HepG2 (cell line): ENCODE results near the gene DOCK1. TPM values are rescaled to one million over a fixed set of nuclear protein-coding genes. Genes with fewer than 3 reads are reported as not detected.

Experiments
- ATAC-seq: fragments of 200-7000 bp; cut with Tn5 transposase; 3 replicates; pipeline ENCODE4 v1.9.1; 2020; ENCODE audit warnings: mild to moderate bottlenecking, moderate library complexity
- BruUV-seq: library from RNA; stranded (reverse); fragments of 400-500 nt; replicated peaks from 2 replicates; lab custom pipeline; 2021; lab: Mats Ljungman, UMichigan
- CTCF ChIA-PET: fragments of 300-600 bp; formaldehyde crosslinking; extraction: SDS; loops from one replicate; lab custom pipeline; 2021; ENCODE audit warnings: low total read pairs, inconsistent platforms, low intra/inter-chr PET ratio; lab: Yijun Ruan, JAX
- POLR2A ChIA-PET: fragments of 350-600 bp; sonication (Branson Sonifier 250); formaldehyde crosslinking; loops from one replicate; lab custom pipeline; 2020; ENCODE audit warnings: antibody characterized with exemption, inconsistent platforms; lab: Yijun Ruan, JAX
- DNase-seq: peaks from one replicate; pipeline ENCODE4 v3.0.0-alpha.2; 2015; ENCODE audit warnings: low spot score
- FAIRE-seq: peaks from 3 replicates; lab custom pipeline; 2011; peaks lifted over from hg19 to GRCh38; lab: Jason Lieb, UNC
- H2AFZ ChIP-seq: one replicate; pipeline ENCODE4 v1.6.1; 2011; ENCODE audit warnings: low read length, inconsistent platforms
- H3K27ac ChIP-seq: fragments of 300-600 bp; 3 replicates; pipeline ENCODE4 v1.8.0; 2011; ENCODE audit warnings: mixed run types, mild to moderate bottlenecking, mixed read lengths, low read length, inconsistent platforms; ENCODE audit not compliant: insufficient read depth; ENCODE audit errors: extremely low read length
- H3K27me3 ChIP-seq, 2 experiments: fragments of 200-600 bp in 1 of 2; 2 replicates in 1 of 2; 3 replicates in 1 of 2; pipeline versions ENCODE4 v1.6.0 to v1.8.0; 2011; ENCODE audit warnings: low read length in 2 of 2, mild to moderate bottlenecking in 2 of 2, moderate library complexity in 2 of 2, inconsistent platforms in 1 of 2; ENCODE audit not compliant: insufficient read depth in 2 of 2, control insufficient read depth in 1 of 2
- H3K36me3 ChIP-seq, 2 experiments: fragments of 200-600 bp in 1 of 2; replicated peaks in 1 of 2; 2 replicates in 1 of 2; 3 replicates in 1 of 2; pipeline versions ENCODE4 v1.5.1 to v1.8.0; 2011; ENCODE audit warnings: low read length in 2 of 2, inconsistent platforms in 1 of 2; ENCODE audit not compliant: insufficient read depth in 2 of 2, control insufficient read depth in 1 of 2
- H3K4me1 ChIP-seq: 2 replicates; pipeline ENCODE4 v1.5.1; 2012; ENCODE audit warnings: low read length, inconsistent platforms; ENCODE audit not compliant: insufficient read depth
- H3K4me2 ChIP-seq: 2 replicates; pipeline ENCODE4 v1.6.0; 2011; ENCODE audit warnings: low read depth, low read length, inconsistent platforms
- H3K4me3 ChIP-seq, 3 experiments: fragments of 200-600 bp in 1 of 3; sonication (generic), shearing (Covaris generic) in 1 of 3; replicated peaks in 1 of 3; 2 replicates each; pipeline ENCODE4 v1.5.1; 2011 to 2016; ENCODE audit warnings: low read length in 3 of 3, inconsistent platforms in 2 of 3, low read depth in 2 of 3, mild to moderate bottlenecking in 2 of 3, control low read depth in 1 of 3, mixed read lengths in 1 of 3; ENCODE audit not compliant: insufficient read depth in 1 of 3
- H3K79me2 ChIP-seq: one replicate; pipeline ENCODE4 v1.6.1; 2011; ENCODE audit warnings: low read length, inconsistent platforms; ENCODE audit not compliant: insufficient read depth
- H3K9ac ChIP-seq: 2 replicates; pipeline ENCODE4 v1.6.0; 2011; ENCODE audit warnings: mild to moderate bottlenecking, low read depth, low read length, inconsistent platforms; ENCODE audit not compliant: insufficient read depth
- H3K9me3 ChIP-seq: 2 replicates; pipeline ENCODE4 v1.5.1; 2012; ENCODE audit warnings: mild to moderate bottlenecking, low read length
- H4K20me1 ChIP-seq: 2 replicates; pipeline ENCODE4 v1.6.0; 2011; ENCODE audit warnings: inconsistent platforms, mild to moderate bottlenecking, low read length, moderate library complexity; ENCODE audit not compliant: insufficient read depth
- REST ChIP-seq, 2 experiments: IDR thresholded peaks; 2 replicates each; pipeline ENCODE4 v1.6.1; 2011 to 2012; ENCODE audit warnings: low read length in 2 of 2, borderline replicate concordance in 1 of 2, low read depth in 1 of 2, mild to moderate bottlenecking in 1 of 2, moderate library complexity in 1 of 2
- ZNF776 ChIP-seq: sonication (generic); formaldehyde crosslinking; IDR thresholded peaks from 2 replicates; pipeline ENCODE4 v1.4.0; 2020; ENCODE audit warnings: mild to moderate bottlenecking, missing genetic modification reagents
- ZSCAN5A ChIP-seq: sonication (generic); formaldehyde crosslinking; IDR thresholded peaks from 2 replicates; pipeline ENCODE4 v1.8.0; 2022; ENCODE audit warnings: mild to moderate bottlenecking, missing genetic modification reagents, borderline replicate concordance
- WGBS: methylation state at CpG from one replicate; pipeline ENCODE4 v1.1.6; 2017; ENCODE audit warnings: low lambda C conversion rate; 5-methylcytosine and 5-hydroxymethylcytosine counted together
- in situ Hi-C: cut with HindIII; loops from 2 replicates; pipeline ENCODE4 v1.10.0; 2017; ENCODE audit warnings: low pct_unique_long_range_greater_than_20kb; ENCODE audit not compliant: extremely low pct_ligation_motif_present
- intact Hi-C: fragments of 100-400 bp; cut with micrococcal nuclease; formaldehyde crosslinking; loops from one replicate; pipeline ENCODE4 v1.10.0; 2022; ENCODE audit not compliant: unreplicated experiment
- polyA plus RNA-seq, 8 experiments: library from polyadenylated mRNA; depleted of rRNA in 3 of 8; stranded (reverse) in 7 of 8; unstranded in 1 of 8; fragments of >200 nt; fragmentation: Illumina TruSeq in 4 of 8; extraction: Trizol in 4 of 8; gene quantifications; 2 replicates each; pipeline versions ENCODE4 v1.2.1 to v1.2.3, GENCODE V29; 2011 to 2016; ENCODE audit warnings: low read depth in 4 of 8, missing spikeins in 1 of 8, mixed read lengths in 1 of 8; ENCODE audit not compliant: insufficient read depth in 1 of 8
- total RNA-seq, 5 experiments: library from RNA; depleted of rRNA; stranded (reverse); fragments of >200 nt; fragmentation: Illumina TruSeq; extraction: Trizol; gene quantifications; 2 replicates each; pipeline ENCODE4 v1.2.3, GENCODE V29; 2016; ENCODE audit warnings: low read depth in 1 of 5
- TF ChIP-seq, protein P1 (sequence below): sonication (generic); formaldehyde crosslinking; IDR thresholded peaks from 2 replicates; pipeline ENCODE4 v1.5.0; 2020; ENCODE audit warnings: mild to moderate bottlenecking, missing genetic modification reagents

The DOCK1 gene
- total and polyA plus RNA-seq, 2 of the 13 experiments (the other 11 are each of a cell fraction or from before 2014, with no cell fraction given): 8.3 to 25.5 TPM

DNA sequence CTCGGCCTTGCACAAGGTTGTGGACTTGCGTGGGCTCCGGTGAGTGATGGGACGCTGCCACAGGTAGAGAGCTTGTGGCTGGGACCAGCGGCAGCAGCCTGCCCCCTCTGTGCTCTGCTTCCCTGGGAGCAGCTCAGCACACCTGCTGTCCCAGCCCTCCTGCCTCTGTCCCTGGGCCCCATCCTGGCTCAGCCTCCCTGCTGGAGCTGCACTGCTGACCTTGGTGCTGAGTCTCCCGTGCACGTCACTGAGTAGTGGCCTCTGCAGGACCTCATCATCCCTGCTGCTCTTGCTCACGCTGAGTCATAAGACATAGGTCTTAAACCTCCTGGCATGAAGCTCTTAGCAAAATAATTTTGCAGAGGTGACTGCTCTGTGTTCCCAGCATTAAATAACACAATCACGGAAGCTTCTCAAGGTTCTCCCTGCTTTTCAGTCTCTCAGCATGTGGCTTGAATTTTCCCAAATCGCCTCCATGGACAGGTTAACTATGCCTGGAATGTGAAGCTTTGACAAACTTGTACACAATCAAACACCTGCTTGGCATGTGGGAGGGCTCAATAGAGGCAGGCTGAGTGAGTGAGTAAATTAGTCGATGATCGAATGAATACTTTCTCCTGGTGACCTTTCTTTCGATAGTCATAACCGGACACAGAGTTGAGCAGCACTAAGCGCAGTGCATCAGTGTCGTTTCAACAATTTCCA lies 580.1 kb downstream of the DOCK1 start:
- no peaks in the 10 kb centered on the region for H3K9me3 ChIP-seq
- no peaks in the 10 kb centered on the region for H4K20me1 ChIP-seq
- POLR2A ChIA-PET: interaction anchor here (1.3 kb wide), 1 partner anchor 17 kb away, joined by 3 read pairs; no protein-coding TSS in a partner anchor
- H3K36me3 ChIP-seq: no peaks in the 10 kb centered on the region
- H3K4me3 ChIP-seq: no peak overlapping the region
- DNase-seq (no peak), ATAC-seq (peak; percentile 76), FAIRE-seq (no peak)
- peak; percentile 39 to 81 for TF ChIP-seq REST (IDR thresholded peaks at IDR 0.05; ENCODE audit: borderline replicate concordance in 1 of 2, low read depth in 1 of 2, low read length in 2 of 2)
- TF ChIP-seq ZNF776 (CRISPR knock-in tag): no peak
- TF ChIP-seq, protein P1, sequence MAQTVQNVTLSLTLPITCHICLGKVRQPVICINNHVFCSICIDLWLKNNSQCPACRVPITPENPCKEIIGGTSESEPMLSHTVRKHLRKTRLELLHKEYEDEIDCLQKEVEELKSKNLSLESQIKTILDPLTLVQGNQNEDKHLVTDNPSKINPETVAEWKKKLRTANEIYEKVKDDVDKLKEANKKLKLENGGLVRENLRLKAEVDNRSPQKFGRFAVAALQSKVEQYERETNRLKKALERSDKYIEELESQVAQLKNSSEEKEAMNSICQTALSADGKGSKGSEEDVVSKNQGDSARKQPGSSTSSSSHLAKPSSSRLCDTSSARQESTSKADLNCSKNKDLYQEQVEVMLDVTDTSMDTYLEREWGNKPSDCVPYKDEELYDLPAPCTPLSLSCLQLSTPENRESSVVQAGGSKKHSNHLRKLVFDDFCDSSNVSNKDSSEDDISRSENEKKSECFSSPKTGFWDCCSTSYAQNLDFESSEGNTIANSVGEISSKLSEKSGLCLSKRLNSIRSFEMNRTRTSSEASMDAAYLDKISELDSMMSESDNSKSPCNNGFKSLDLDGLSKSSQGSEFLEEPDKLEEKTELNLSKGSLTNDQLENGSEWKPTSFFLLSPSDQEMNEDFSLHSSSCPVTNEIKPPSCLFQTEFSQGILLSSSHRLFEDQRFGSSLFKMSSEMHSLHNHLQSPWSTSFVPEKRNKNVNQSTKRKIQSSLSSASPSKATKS: no peak
- no peak for TF ChIP-seq ZSCAN5A (CRISPR knock-in tag)
- H3K27ac ChIP-seq: no peak overlapping the region
- no peak overlapping the region for H2AFZ ChIP-seq
- H3K79me2 ChIP-seq: no peaks in the 10 kb centered on the region
- WGBS: 40% methylated on average over 14 of the region's 16 CpGs
- in situ Hi-C loops: no loop called here
- CTCF ChIA-PET: no interaction called here
- intact Hi-C loops: no loop called here
- H3K4me1 ChIP-seq: no peaks in the 10 kb centered on the region
- no TSS peak for BruUV-seq
- no peak overlapping the region for H3K9ac ChIP-seq
- no peak overlapping the region for H3K4me2 ChIP-seq
- peaks cover 0 to 9% of the 10 kb centered on the region in 2 experiments; a peak in 2 of 5 replicates for H3K27me3 ChIP-seq
